Neural crest cell (in vitro differentiated cells): ENCODE results near the gene BATF2. TPM values are rescaled to one million over a fixed set of nuclear protein-coding genes. Genes with fewer than 3 reads are reported as not detected.

ENCODE experiments used
- DNase-seq: peaks from one replicate; pipeline ENCODE4 v3.0.0; 2021; ENCODE audit warnings: low read depth, mixed read lengths, low spot score
- H3K27ac Mint-ChIP-seq: one replicate; pipeline ENCODE4 v1.8.0; 2021; ENCODE audit warnings: mild to moderate bottlenecking, mixed read lengths; ENCODE audit not compliant: unreplicated experiment
- H3K27me3 Mint-ChIP-seq: 2 replicates; pipeline ENCODE4 v1.8.0; 2021; ENCODE audit warnings: low read depth, mild to moderate bottlenecking, mixed read lengths
- H3K36me3 Mint-ChIP-seq: 2 replicates; pipeline ENCODE4 v1.8.0; 2021; ENCODE audit warnings: low read depth, mild to moderate bottlenecking, mixed read lengths
- H3K4me1 Mint-ChIP-seq: 2 replicates; pipeline ENCODE4 v1.8.0; 2021; ENCODE audit warnings: mixed read lengths
- H3K4me3 Mint-ChIP-seq: one replicate; pipeline ENCODE4 v1.8.0; 2021; ENCODE audit warnings: mild to moderate bottlenecking, mixed read lengths
- H3K9me3 Mint-ChIP-seq: 2 replicates; pipeline ENCODE4 v1.8.0; 2021; ENCODE audit warnings: mixed read lengths
- CTCF ChIP-seq: fragments of 200-600 bp; sonication (generic); conservative IDR thresholded peaks from 2 replicates; pipeline ENCODE4 v1.5.0; 2021; ENCODE audit warnings: antibody characterized with exemption, mild to moderate bottlenecking
- microRNA-seq: library from miRNA; unstranded; fragments of <30 nt; microRNA quantifications from one replicate; pipeline ENCODE4, GENCODE V29; 2020
- total RNA-seq: library from RNA; stranded (reverse); gene quantifications from 2 replicates; pipeline ENCODE4 v1.2.1, GENCODE V29; 2021

BATF2 gene
- total RNA-seq, 1 donor from 2014 or later, result 0.21 TPM

- H3K4me1 Mint-ChIP-seq, result no peaks in the 10 kb centered on the region
- DNase-seq, result no peak
- H3K27ac Mint-ChIP-seq, result no peak overlapping the region
- TF ChIP-seq CTCF, result no peak
- H3K9me3 Mint-ChIP-seq, result no peaks in the 10 kb centered on the region
- peaks cover 12% of the 10 kb centered on the region for H3K27me3 Mint-ChIP-seq
- no peaks in the 10 kb centered on the region for H3K36me3 Mint-ChIP-seq
- no peak overlapping the region for H3K4me3 Mint-ChIP-seq
These were observed 36.1 kb downstream of the BATF2 start for GRCh38 chr11:64960719-64961118.

GRCh38 chr11:64959498-64959897 lies 37.3 kb downstream of the BATF2 start:
- H3K36me3 Mint-ChIP-seq, result no peaks in the 10 kb centered on the region
- H3K4me3 Mint-ChIP-seq, result no peak overlapping the region
- H3K4me1 Mint-ChIP-seq, result no peaks in the 10 kb centered on the region
- no peak for TF ChIP-seq CTCF
- no peak overlapping the region for H3K27ac Mint-ChIP-seq
- peaks cover 19% of the 10 kb centered on the region for H3K27me3 Mint-ChIP-seq
- no peak for DNase-seq
- H3K9me3 Mint-ChIP-seq, result no peaks in the 10 kb centered on the region

GRCh38 chr11:64954201-64954600 lies 42.6 kb downstream of the BATF2 start:
- H3K9me3 Mint-ChIP-seq, result no peaks in the 10 kb centered on the region
- TF ChIP-seq CTCF, result no peak
- no peaks in the 10 kb centered on the region for H3K4me1 Mint-ChIP-seq
- no peaks in the 10 kb centered on the region for H3K36me3 Mint-ChIP-seq
- DNase-seq, result no peak
- H3K4me3 Mint-ChIP-seq, result no peak overlapping the region
- no peak overlapping the region for H3K27ac Mint-ChIP-seq
- H3K27me3 Mint-ChIP-seq, result peaks cover 25% of the 10 kb centered on the region

GRCh38 chr11:64951529-64951928 lies 45.2 kb downstream of the BATF2 start:
- Mint-ChIP-seq H3K9me3 (no peaks in the 10 kb centered on the region), H3K36me3 (no peaks in the 10 kb centered on the region), H3K27ac (no peak overlapping the region), H3K4me3 (no peak overlapping the region), H3K4me1 (no peaks in the 10 kb centered on the region), H3K27me3 (peaks cover 27% of the 10 kb centered on the region)
- no peak for TF ChIP-seq CTCF
- no peak for DNase-seq

- no peak overlapping the region for H3K27ac Mint-ChIP-seq
- H3K4me1 Mint-ChIP-seq, result no peaks in the 10 kb centered on the region
These were observed 49.5 kb downstream of the BATF2 start for GRCh38 chr11:64947208-64947814.

More at GRCh38 chr11:64947208-64947814, 49.5 kb downstream of the BATF2 start:
- peaks cover 13% of the 10 kb centered on the region for H3K27me3 Mint-ChIP-seq
- H3K4me3 Mint-ChIP-seq, result no peak overlapping the region
- DNase-seq, result no peak
- TF ChIP-seq CTCF, result no peak
- H3K36me3 Mint-ChIP-seq, result no peaks in the 10 kb centered on the region
- no peaks in the 10 kb centered on the region for H3K9me3 Mint-ChIP-seq

Small RNA genes lying within 50 kb of the gene (microRNA-seq; reads per million reads assigned to microRNA genes)
- 5.3 reads per million for gene MIR6879

Other genes starting within 250 kb of the BATF2 start
- 1.2 TPM in 2 replicates for gene PYGM, start 237.0 kb downstream of the BATF2 start, total RNA-seq
- 578 and 592 TPM in 2 replicates for gene SF1, start 218.4 kb downstream of the BATF2 start, total RNA-seq
- 13.1 and 14.6 TPM in 2 replicates for gene MAP4K2, start 193.8 kb downstream of the BATF2 start, total RNA-seq
- gene MEN1, start 186.4 kb downstream of the BATF2 start, total RNA-seq, result 54.8 and 57.9 TPM in 2 replicates
- gene CDC42BPG, start 152.3 kb downstream of the BATF2 start, total RNA-seq, result 3.0 and 3.5 TPM in 2 replicates
- gene EHD1, start 118.3 kb downstream of the BATF2 start, total RNA-seq, result 74.2 and 77.2 TPM in 2 replicates
- 24.1 and 24.8 TPM in 2 replicates for gene ATG2A, start 79.8 kb downstream of the BATF2 start, total RNA-seq
- 13.4 and 16.5 TPM in 2 replicates for gene PPP2R5B, start 72.3 kb downstream of the BATF2 start, total RNA-seq
- not detected in 2 replicates for gene GPHA2, start 61.1 kb downstream of the BATF2 start, total RNA-seq
- not detected in 2 replicates for gene MAJIN, start 24.9 kb downstream of the BATF2 start, total RNA-seq
- 112 and 117 TPM in 2 replicates for gene ARL2, start 17.2 kb upstream of the BATF2 start, total RNA-seq
- 31.7 and 36.5 TPM in 2 replicates for gene SNX15, start 30.5 kb upstream of the BATF2 start, total RNA-seq
- gene SAC3D1, start 44.2 kb upstream of the BATF2 start, total RNA-seq, result 32.3 and 32.7 TPM in 2 replicates
- gene NAALADL1, start 61.6 kb upstream of the BATF2 start, total RNA-seq, result 0.30 and 0.35 TPM in 2 replicates
- gene CDCA5, start 87.1 kb upstream of the BATF2 start, total RNA-seq, result 83.1 and 84.8 TPM in 2 replicates
- 33.2 and 35.7 TPM in 2 replicates for gene ZFPL1, start 87.3 kb upstream of the BATF2 start, total RNA-seq
- gene VPS51, start 99.2 kb upstream of the BATF2 start, total RNA-seq, result 76.5 and 94.3 TPM in 2 replicates
- gene TM7SF2, start 114.9 kb upstream of the BATF2 start, total RNA-seq, result 102 and 104 TPM in 2 replicates
- gene ZNHIT2, start 120.7 kb upstream of the BATF2 start, total RNA-seq, result 8.0 and 8.3 TPM in 2 replicates
- gene FAU, start 125.2 kb upstream of the BATF2 start, total RNA-seq, result 697 and 738 TPM in 2 replicates
- 50.3 and 59.3 TPM in 2 replicates for gene MRPL49, start 125.3 kb upstream of the BATF2 start, total RNA-seq
- 35.1 and 36.7 TPM in 2 replicates for gene SYVN1, start 137.5 kb upstream of the BATF2 start, total RNA-seq
- gene SPDYC, start 173.3 kb upstream of the BATF2 start, total RNA-seq, result not detected in 2 replicates
- 43.4 and 48.4 TPM in 2 replicates for gene CAPN1, start 185.0 kb upstream of the BATF2 start, total RNA-seq